Activated CD4-positive, alpha-beta T cell treated with anti-CD3 and anti-CD28 coated beads, Interleukin-2, Interleukin-4, amounts not matched to agents 100 ng/mL and 50 ng/mL, durations not matched to agents 16 hours and 8 hours (primary cell): ENCODE data around the gene RNF167.

Experiments
- DNase-seq: peaks from one replicate; pipeline ENCODE4 v3.0.0-alpha.2; 2020; ENCODE audit warnings: low spot score

Gene RNF167

GRCh38 chr17:4953451-4953961 lies 13.4 kb downstream of the RNF167 start:
- DNase-seq: no peak

DNA sequence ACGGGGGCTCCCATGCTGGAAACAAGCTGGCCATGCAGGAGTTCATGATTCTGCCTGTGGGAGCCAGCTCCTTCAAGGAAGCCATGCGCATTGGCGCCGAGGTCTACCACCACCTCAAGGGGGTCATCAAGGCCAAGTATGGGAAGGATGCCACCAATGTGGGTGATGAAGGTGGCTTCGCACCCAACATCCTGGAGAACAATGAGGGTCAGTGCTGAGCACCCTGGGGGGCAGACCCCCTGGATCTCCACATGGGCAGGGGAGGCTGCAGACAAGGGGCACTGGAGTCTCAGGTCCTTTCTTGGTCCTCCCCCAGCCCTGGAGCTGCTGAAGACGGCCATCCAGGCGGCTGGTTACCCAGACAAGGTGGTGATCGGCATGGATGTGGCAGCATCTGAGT lies 15.0 kb downstream of the RNF167 start:
- DNase-seq: no peak

- no peak for DNase-seq
These were observed 16.5 kb downstream of the RNF167 start for GRCh38 chr17:4956493-4957061.

DNA sequence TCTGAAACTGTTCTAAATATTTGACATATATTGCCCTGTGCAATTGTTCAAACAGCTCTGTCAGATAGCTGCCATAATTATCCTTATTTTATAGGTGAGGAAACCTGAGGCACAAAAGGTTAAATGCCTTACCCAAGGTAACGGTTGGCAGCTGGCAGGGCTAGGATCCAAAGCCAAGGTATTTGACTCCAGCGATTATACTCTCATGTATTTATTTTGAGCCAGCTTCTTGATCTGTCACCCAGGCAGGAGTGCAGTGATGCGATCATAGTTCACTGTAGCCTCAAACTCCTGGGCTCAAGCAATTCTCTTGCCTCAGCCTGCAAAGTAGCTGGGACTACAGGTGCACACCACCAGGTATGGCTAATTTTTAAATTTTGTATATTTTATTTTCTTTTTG lies 18.0 kb downstream of the RNF167 start:
- DNase-seq: no peak

- DNase-seq: no peak
These were observed 19.3 kb downstream of the RNF167 start for GRCh38 chr17:4959261-4959965.

DNA sequence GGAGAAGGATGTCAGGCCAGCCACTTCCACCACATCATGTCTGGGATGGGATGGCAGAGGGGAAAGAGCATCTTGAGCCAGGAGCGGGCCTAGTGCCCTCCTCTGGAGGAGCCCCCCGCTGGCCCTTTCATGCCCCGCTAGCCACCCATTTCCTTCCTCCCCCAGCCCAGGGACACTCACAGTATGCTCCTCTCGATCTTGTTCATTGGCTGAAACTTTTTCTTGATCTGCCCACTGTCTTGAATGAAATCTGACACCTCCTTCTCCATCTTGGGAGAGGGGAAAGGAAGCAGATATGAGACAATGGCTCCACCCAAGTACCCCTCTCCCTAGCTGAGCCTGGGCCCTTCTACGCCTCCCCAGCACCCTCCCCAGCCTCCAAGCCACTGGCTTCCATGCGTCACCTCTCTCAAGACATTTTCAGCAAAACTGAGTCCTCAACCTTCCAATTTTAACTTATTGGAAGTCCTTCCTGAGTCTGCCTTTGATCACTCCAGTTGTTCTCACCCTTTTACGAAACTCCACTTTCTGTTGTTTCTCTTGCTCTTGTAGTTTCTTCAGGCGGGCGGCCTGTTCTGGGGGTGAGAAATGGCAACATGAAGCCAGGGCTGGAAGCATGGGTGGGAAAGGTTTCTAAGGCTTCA lies 20.3 kb downstream of the RNF167 start:
- DNase-seq: no peak

GRCh38 chr17:4965311-4965986 lies 25.4 kb downstream of the RNF167 start:
- no peak for DNase-seq

DNA sequence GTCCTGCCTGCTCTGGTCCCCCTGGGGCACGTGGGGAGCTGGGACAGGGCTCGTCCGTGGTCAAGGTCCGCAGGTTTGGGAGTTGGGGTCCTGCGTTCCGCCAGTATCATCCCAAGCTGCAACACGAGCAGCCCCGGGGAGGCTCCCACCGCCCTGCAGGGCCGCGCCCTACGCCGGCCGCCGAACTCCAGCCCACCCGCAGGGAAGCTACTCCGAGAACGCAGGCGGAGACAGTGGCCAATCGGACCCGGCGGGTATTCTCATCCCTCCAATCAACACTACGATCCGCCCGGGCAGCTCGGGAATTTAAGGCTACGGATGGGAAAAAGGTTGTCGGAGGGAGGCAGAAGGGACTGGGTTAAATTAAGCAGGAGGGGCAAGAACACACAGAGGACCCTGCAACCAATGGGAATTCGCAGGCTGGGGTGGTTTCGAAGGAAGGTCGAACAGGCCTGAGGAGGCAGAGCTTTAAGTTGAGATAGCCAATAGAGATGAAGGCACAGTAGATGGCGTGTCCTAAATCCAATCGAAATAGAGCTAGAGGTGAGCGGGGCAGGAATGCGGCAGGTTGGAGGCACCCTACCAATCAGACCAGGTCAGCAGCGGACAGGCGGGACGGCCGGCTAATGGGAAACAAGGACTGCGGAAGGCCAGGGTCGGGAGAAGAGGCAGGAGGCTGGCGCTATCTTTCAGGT lies 26.9 kb downstream of the RNF167 start:
- peak; percentile 99 for DNase-seq

GRCh38 chr17:4967539-4968485 lies 27.7 kb downstream of the RNF167 start, which contains the start of gene SPAG7:
TSS of gene SPAG7 (minus strand) at chr17:4967817. CDS start at chr17:4967804, 13 bp downstream.
- peak; percentile 95 for DNase-seq

GRCh38 chr17:4968486-4969046 lies 28.5 kb downstream of the RNF167 start:
- peak; percentile 18 for DNase-seq

DNA sequence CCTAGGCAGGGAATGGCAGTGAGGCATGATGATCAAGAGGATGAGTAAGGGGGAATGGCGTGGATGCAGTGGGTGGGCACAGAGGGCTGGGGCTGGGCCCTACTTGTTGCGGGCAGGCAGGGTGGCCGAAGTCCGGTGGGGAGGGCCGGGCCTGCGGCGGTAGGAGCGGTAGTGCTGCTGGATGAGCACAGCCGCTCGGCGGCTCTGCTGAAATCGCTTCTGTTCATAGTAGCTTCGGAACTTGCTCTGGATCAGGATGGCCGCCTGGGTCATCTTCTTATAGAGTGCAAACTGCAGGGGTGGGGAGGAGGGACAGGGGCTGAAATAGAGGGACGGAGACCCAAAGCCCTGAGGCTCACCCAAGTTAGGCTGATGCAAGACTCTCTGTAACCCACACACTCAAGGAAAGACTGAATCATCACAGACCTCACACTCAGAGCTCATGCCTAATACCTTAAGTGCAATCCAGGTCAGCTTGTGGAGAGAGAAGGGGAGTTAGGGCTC lies 29.0 kb downstream of the RNF167 start:
- DNase-seq: peak; percentile 83

GRCh38 chr17:4969551-4970173 lies 29.6 kb downstream of the RNF167 start:
- DNase-seq: peak; percentile 12

- DNase-seq: no peak
These were observed 30.2 kb downstream of the RNF167 start for GRCh38 chr17:4970273-4970672.

GRCh38 chr17:4971826-4972225 lies 31.8 kb downstream of the RNF167 start:
- no peak for DNase-seq

DNA sequence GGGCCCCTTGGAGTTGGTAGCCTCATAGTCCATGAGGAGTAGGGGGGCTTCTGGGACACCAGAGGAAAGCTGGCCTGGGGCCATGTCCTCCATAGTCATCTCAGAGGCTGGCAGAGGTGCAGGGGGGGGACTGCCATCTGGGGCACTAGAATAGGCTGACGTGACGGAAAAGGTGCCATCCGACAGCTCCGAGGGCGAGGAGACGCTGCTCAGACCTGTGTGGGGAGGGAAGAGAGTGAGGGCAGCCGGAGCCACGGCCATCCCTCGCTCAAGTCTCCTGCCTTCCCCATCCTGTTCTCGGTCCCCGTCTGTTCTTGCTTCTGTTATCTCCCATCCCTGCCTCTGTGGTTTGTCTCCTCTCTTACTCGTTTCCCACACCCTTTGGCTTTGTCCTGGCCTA lies 32.3 kb downstream of the RNF167 start:
- no peak for DNase-seq

DNA sequence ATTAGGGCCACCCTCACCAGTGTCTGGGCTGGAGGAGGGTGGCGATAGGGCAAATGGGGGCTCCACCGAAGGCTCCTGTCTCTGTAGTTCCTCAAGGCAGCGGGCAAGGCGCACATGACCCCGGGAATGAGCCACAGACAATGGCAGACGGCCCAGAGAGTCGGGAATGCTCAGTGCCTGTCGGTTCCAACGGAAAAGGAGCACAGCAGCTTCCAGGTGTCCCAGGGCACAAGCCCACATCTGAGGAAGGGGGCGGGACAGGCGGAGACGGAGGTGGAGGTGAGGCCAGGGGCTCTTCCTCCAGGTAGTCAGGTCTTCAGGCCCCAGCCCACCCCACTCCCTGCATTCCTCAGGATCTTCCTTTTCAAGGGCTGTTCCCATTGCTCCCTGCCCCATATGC lies 32.7 kb downstream of the RNF167 start:
- no peak for DNase-seq

DNA sequence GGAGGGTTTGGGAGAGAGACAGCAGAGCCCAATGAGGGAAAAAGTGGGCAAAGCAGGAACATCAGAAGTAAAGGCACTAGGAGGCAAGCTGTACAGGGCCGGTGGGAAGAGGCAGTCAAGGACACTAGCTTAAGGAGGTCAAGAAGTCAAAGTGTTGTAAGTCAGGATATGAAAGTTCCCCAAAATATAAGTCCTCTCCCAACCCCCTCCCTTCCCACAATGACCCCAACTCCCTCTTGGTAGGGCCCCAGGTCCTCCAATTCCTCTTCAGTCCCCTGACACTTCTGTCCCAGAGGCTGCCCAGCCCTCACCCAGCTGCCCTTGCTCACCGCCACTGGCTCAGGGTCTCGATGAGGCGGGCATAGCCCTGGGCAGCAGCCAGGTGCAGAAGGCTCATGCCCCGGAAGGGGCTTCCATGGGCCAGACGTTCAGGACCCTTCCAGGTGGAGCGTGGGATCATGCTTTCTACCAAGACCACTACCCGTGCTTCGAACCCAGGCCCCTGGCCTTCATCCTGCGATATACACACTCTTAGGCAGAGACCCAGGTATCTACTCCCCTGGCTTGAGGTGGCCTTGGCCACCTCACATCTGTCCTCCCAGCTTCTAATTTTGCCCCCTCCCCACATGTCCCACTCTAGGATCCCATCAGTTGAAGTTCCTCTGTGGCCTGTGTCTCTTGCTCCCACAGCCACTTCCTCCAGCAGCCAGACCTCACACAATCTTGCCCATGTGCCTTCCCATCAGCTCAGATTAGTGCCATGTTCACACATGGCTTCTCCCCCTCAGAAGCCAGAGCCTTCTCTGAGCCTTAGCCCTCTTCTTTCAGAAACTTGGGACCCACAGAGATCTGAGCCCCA lies 33.4 kb downstream of the RNF167 start:
- no peak for DNase-seq

DNA sequence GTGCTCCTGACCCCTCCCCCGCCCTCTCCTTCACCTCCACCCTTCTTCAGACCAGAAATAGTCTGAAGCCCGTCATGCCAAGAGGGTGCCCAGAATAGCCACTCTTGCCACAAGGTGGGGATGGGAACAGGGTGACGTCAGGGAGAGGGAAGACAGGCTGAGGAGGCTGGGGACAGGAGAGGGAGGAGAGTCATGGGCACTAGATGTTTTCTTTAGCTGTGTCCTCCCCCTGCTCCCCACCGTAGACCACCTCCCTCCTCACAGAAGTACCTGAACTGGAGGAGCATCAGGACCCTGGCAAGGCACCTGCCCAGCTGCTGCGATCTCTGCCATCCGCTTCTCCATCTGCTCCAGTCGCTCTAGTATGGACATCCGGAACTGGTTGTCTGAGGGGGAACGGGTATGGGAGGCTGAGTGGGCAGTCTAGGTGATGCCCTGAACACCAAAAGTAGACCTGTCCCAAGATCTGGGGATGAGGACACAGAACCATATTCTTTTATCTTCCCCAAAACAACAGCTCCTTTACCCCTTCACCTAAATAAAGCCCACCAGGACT lies 34.1 kb downstream of the RNF167 start:
- DNase-seq: no peak

GRCh38 chr17:4978726-4979125 lies 38.7 kb downstream of the RNF167 start:
- no peak for DNase-seq
